IPS DF 4.7 (cell line): ENCODE data around the gene ADARB2.

ENCODE experiments used
- DNase-seq: peaks from one replicate; pipeline ENCODE4 v3.0.0-alpha.2; 2013; ENCODE audit warnings: low spot score; ENCODE audit errors: extremely low read depth

The ADARB2 gene

GRCh38 chr10:1411956-1412355 lies 325.4 kb downstream of the ADARB2 start:
- no peak for DNase-seq

- no peak for DNase-seq
Observed at GRCh38 chr10:1411451-1411850, 325.9 kb downstream of the ADARB2 start.

DNA sequence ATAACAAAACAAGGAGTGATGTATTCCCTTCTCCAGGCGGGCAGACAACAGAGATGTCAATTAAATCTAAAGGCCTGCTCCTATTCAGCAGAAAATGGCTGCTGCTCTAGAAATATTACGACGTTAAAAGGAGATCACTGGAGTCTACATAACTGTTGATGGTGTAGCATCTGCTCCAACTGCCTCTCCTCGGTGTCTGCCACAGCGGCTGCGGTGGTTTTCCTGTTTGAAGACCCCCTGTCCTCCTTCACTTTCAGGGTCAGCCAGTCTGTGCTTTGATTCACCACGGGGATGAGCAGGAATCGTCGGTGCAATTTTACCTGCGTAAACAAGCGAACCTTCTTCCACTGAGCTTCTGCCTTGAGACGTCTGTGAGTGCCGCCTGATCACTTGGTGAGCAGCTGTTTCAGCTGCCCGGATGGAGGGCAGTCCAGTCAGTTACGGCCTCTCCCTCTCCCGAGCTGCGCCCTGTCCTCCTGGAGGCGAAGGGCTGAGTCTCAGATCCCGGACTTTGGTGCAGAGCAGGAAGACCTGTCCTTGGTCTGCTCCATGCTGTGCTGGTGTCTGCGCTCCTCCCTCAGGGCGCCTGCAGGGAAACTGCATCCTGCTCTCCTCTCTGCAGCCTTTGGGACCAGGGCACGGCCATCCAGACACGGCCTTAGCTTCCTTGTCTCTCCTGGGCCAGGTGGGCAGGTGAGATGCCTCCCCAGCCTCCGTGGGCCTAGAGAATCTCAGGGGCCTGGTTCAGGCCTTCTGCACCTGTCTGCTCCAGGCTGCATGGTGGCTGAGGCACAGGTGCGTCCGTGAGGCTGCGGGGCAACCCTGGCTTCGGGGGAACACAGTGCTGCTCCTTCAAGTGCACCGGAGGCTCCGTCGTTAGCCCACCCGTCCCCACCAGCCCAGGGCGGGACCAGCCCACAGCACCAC lies 326.6 kb downstream of the ADARB2 start:
- no peak for DNase-seq

GRCh38 chr10:1410032-1410431 lies 327.3 kb downstream of the ADARB2 start:
- DNase-seq, result no peak

- no peak for DNase-seq
Observed at GRCh38 chr10:1409392-1409791, 327.9 kb downstream of the ADARB2 start.

DNA sequence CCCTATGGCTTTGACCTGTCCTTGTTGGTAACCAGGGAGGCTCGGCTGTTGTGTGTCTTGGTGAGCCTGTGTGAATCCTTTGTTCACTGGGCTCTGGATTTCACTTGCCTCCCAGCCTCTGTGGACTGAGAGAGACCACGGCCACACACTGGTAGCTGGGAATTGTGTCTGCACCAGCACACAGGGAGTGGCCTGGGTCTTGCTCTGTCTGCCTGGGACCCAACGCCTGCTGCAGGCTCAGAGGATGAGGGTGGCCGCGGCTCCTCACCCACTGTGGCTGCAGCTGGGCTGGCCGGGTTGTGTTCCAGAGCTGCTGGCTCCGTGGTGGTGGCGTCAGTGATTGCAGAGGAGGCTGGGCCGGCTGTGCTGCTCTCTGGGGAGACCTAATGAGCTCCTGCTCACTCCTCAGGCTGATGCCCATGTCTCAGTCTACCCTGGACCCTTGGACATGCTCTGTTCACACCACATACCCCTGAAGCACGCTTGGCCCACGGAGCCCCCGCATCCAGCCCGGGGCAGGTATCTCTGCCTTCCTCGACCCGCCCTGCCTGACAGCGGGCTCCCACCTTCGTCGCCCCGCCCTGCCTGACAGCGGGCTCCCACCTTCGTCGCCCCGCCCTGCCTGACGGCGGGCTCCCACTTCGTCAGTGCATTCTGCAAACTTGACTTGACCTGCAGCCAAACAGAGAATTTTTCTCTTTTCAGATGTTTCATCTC lies 328.5 kb downstream of the ADARB2 start:
- no peak for DNase-seq

GRCh38 chr10:1406967-1407945 lies 330.1 kb downstream of the ADARB2 start:
- no peak for DNase-seq

- no peak for DNase-seq
Observed at GRCh38 chr10:1406132-1406966, 331.0 kb downstream of the ADARB2 start.

DNA sequence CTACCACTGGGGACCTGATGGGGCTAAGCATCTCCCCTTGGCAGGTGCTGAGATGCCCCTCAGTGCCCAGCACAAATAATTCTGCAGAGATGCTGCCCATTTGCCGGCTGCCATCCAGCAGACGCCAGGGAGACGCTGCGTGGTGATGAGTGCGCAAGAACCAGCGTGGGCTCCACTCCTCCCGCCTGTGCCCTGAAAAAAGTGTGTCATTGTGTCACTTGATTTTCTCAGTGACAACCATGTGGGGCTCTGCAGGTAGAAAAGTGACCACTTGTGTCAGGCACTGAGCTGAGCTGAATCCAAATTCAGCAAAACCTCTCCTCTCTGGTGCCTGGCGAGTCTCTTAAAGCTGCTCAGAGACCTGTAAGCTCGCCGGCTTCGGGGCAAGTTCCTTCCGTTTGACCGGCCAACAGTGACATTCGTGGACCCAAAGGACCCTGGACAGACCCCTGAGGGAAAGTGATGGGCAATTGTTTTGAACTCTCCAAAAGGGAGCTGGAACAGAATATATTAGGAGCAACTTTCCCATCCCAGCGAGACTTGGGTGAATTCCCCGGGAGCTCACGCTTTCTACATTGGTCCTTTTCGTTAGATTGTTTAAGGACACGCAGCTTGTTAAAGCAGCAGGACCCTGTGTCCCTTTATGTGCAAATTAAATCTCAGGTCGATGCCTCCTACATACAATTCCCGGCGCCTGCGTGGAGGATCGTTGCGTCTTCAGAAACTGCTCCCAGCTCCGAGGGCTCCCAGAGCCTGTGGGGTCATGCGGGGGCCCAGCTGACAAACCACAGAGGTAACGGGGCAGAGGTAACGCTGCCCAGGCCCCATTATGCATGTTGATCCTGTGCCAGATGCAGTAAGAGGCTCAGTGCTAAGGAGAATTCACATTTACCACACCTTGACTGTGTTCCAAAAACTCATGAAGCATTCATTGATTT lies 332.7 kb downstream of the ADARB2 start:
- no peak for DNase-seq

DNA sequence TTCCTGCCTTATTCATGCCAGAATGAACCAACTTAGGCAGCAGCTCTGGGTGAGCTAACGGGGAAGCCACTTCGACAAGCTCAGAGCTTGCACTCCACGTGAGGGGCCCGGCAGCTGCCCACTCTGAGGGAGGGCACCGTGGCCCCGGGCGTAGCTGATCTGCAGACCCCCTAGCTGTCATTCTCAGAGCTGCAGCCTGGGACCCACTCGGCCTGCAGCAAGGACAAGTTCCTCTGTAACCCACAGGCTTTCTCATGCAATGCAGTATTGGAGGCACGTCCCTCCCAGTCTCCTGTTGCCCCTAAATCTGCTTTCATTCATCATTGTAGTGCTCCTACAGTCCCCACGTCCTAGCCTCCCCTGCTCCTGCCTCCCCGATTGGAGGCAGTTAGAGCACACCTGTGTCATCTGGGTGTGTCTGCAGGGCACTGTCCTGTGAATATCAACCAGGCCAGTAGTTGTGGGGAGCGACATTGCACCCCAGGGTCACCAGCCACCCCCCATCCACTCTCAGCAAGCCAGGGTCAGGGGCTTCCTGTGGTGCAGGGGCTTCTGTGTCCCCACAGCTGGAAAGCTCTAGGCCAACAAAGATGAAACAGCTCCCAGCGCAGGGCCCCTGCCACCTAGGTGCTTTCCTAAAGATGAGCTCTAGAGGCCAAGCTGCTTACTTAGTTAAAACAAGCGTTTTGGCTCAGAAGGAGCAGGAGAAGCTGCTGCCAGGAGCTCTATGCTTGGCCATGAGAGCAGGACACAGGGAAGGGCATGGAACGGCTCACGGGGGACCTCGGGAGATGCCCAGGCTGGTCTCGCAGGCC lies 333.6 kb downstream of the ADARB2 start:
- DNase-seq, result no peak

- no peak for DNase-seq
Observed at GRCh38 chr10:1402816-1403507, 334.4 kb downstream of the ADARB2 start.

DNA sequence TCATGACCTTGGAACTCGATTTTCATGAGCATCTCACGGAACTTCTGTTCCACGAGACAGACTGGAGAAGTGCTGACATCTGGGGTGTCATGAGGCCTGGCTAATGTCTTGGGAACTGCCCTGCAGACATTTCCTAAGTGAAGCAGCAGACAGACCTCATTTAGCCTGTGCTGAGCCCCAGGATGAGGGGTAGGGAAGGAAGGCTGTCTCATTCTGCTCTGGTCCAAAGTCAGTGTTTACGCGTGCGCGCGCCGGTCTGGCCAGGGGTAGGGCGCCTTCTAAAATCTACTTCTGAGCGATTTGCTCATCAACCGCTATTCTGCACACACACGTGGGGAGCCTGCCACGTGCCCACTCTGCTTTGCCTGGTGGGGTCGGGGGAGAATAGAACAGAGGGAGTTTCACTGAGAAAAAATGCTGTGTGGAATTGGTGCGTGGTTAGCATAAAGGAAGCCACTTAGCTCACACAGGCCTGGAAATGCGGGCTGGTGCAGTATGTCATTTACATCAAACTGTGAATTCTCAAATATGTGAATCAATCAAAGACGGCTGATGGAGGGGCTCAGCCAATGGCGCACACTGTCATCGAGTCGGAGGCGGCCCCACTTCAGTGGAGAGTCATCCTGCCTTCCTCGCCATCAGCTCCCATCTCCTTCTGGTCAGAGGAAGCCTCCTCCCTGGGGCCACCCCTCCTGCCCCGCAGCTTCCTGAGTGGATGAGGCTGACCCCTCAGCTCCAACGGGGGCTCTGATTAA lies 335.1 kb downstream of the ADARB2 start:
- no peak for DNase-seq

DNA sequence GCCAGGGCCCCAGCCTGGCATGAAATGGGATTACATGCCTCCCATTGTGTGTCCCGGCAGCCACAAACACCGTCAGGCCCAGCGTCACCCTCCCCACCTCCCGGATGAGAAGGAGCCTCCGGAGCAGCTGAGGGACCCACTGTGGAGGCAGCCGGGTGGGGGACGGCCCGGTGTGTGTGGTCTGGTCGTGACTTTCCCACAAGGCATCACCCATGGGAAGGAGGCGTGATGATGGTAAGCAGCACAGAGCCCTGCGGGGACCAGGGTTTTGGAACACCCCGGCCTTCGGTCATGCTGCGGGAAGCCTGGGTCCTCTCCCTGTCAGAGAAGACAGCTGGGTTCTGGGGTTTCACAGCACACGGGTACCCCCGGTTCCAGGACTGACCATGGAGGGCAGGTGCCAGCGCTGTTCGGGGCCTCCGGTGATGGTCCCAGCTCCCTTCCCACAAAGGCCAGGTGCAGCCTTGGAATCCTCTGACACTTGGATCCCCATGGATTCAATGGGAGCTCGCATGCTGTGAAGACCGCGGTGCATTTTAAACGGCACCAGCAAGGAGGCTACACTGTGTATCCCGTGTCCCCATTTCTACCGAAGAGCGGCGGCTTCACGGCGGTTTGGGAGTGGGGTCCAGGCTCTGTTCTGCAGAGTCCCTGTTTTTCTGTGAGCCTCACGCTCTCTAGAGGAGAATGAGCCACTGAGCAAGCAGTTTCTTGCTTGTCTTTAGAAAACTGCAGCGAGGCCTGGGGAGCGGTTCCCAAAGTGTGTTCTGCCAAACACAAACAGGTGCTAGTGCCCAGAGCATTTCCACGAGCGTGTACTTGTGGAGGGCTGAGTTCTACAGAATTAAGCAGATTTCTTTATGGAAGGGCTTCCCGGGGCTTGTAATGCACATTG lies 336.0 kb downstream of the ADARB2 start:
- no peak for DNase-seq

GRCh38 chr10:1400101-1401070 lies 336.9 kb downstream of the ADARB2 start:
- DNase-seq, result no peak
